GM19324 (cell line): ENCODE data around the gene MAP4K2.
"Not testable (repeated sequence)": the region's sequence is repeated elsewhere in the genome, so short reads cannot be mapped to it uniquely, and the experiment has no call there.

Experiments
- ATAC-seq: cut with Tn5 transposase; IDR thresholded peaks from one replicate; pipeline ENCODE4 v1.9.1; 2021; ENCODE audit warnings: mild to moderate bottlenecking, moderate library complexity; ENCODE audit not compliant: unreplicated experiment, low FRiP score

Gene MAP4K2

DNA sequence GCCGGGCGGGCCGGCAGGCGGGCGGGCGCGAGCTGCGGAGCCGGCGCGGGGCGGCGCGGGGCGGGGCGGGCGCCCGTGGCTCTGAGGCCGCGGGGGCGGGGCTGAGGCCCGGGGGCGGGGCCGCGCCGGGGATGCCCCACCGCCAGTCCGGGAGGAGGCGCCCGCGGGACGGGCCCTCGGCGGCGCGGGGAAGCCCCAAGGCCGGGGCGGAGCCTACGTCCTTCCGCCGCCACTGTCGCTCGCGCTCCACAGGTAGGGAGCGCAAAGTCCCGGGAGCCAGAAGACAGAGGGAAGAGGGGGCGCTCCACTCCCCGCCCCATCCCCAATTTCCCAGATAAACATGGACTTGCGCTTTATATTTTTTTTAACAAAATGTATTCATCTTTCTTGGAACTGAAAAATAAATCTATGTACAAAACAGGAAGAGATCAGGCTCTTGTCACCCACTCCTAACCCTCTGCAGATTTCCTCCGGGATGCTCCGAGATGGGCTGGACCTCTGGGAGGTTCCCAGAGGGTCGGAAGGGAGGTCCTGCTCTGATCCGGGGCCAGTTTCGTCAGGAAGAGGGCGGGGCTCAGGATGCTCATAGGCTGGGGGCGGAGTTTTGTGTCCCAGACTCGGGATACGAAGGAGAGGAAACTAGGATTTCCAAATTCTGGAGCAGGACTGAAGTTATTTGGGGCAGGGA, at the start of gene MAP4K2:
MAP4K2 (minus strand) TSS at position 57 of the 688 bp plus-strand sequence. CDS start 65 bp downstream, outside the sequence.
- ATAC-seq = peak; percentile 75

DNA sequence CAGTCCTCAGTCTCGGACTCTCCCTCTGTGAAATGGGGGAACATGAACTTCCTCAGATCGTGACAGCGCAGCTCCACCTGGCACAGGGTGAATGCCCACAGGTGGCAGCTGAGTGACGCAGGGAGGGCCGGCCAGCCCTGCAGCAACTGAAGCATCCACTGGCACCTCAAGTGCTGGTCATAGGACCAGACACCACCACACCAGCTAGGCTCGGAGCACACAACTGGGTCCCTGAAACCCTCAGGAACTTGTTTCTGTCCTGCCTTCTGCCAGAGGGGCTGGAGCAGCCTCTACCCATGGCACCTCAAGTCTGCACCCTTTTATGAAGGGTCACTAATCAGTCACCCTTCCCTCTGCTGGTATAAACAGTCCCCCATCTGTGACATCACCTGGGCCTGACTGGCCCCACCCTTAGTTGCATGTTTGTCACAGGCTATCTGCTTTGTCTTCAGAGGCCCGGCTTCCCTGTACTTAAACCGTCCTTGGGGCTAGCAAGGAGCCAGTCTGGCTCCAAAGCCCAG, 48.9 kb upstream of the MAP4K2 start:
- no peak for ATAC-seq

DNA sequence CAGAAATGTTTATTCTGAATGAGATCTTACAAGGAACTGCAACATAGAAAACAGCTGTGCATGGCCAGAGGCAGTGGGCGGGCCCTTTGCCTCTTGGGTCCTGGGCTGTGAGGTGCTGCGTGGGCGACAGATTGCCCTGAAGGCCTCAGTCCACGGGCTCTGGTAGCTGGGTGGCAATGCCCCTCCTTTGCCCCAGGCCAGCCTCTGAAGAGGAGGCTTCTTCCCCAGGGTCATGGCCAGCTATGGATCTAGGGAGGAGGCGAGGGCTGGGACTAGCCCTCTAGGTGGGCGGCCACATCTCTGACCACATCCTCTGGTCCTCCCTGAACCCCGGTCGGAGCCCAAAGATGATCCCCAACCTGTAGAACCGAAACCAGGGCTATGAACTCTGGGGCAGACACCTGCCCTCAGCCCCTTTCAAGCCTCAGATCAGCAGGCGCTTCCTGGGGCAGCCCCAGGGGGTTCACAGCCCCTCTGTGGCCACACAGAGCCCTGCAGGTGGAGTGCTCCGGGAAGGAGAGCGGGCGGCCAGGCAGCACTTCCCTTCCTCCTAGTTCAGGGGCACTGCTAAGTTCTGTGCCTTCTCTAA, 48.1 kb upstream of the MAP4K2 start:
- ATAC-seq = peak; percentile 65

DNA sequence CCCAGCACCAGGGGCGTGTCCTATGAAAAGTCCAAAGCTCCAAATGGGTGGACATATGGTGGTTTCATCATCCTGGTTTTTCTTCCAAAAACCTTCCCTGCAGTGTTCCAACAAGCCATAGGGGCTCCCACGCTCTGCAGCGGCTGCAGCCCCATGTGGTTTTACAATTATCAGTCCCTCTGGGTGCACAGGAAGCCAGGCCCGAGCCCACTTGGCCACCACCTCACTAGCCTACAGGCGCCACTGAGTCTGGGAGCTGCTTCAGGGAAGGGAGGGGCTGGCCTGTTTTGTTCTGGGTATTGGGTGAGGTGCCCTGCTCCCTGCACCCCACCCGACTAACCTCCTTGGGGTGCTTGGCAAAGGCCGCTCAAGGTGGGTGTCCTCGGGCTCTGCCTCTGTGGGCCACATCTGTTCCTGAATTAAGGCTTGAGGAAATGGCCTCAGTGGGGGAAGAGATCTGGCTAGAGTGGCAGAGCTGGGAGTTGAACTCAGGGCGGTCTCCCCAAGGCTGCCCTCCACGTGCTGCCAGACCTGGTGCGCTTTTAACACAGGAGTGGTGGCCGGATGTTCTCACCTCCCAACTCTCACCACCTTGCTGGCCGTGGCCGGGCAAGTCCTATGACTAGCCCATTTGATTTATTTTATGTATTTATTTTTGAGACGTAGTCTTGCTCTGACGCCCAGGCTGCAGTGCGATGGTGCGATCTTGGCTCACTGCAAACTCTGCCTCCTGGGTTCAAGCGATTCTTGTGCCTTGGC, 46.8 kb upstream of the MAP4K2 start:
- ATAC-seq = no peak

DNA sequence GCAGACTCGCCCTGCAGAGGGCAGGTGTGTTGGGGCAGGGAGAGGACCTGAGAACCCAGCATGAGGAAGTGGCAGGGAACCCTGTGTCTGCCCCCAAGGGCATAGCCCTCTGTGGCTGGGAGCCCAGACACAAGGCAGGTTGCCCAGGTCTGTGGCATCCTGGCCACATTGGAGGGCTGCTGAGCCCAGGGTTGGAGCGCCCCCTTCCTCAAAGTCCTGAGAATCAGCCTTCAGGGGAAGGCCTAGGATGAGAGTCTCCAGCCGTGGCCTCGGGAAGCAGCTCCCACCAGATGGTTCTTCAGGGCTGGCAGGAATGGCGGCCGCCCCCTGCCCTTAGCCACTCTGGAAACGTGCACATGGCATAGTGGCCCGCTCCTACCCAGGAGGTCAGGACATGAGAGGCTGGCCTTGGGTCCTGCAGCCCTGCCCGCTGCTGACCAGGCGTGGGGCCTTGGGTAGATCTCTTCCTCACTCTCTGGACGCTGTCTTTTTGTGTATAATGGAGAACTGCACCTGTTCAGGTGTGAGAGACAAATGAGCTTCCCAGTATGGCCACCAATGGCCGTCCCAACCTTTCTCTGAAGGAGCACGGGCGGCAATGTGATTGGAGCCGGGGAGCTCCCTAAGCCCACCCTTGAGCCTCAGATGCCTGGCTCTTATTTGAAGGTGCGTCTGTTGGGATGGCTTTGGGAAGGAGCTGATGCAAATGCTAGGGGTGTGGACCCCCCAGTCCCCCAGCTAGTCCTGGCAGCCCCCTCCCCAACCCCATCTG, 46.0 kb upstream of the MAP4K2 start:
- ATAC-seq = no peak

DNA sequence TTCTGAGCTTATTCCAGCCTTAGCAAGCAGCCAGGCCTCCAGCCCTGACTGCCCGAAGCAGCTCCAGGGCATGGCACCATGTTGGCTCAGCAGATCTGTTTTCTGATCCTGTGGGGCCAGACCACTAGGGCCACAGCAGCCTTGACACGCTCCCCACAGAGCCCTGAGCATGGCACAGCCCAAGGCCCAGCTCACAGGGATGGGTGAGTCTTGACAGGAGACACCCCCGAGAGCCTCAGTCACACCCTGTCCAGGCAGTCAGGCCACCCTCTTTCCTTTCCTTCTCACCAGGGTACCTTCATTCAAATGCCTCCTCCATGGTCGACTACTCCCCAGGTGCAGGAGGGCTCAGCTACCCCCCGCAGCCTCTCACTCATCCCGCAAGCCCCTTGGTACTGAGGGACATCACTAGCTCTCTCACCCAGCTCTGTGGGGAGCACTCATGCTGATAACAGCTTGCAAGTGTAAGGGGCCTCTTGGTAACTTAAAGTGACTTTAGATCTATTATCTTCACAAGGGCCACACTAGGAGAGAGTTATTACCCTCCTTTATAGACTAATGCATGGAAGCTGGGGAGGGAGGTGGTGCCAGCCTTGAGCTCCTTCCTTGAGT, 45.3 kb upstream of the MAP4K2 start:
- ATAC-seq = no peak

DNA sequence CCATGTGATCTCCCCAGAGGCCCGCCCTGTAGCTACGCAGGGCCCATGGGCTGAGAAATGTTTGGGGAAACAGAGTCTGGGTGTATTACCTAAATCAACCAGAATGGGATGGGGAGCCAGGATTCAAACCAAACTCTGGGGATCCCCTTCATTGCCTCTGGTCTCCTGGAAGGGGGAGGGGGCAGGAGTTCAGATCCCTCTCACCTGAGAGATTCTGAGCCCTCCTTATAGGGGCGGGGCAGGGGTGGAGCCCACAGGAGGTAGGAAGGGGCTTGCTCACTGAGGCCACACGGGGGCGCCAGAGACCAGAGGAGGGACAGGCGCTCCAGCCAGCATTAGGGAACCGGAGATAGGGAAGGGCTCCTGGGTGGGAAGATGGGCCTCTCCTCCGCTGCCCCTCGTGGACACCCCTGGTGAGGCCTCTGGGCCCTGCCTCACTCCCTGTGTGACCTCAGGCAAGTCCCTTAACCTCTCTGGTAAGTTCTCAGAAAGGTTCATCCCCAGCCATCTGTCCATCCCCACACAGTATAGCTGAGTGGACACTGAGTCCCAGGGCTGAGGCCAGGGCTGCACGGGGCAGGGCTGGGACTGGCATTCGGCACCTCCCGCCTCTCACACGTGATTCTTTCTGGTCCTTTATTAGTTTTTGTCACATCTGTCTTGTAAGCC, 44.1 kb upstream of the MAP4K2 start:
- no peak for ATAC-seq

DNA sequence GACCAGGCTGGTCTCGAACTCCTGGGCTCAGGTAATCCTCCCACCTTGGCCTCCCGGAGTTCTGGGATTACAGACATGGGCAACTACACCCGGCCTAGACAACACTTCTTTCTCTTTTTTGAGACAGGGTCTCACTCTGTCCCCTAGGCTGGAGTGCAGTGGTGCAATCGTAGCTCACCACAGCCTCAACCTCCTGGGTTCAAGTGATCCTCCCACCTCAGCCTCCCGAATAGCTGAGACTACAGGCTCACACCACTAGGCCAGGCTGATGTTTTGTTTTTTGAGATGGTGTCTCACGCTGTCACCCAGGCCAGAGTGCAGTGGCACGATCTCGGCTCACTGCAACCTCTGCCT, 42.7 kb upstream of the MAP4K2 start:
- not testable (repeated sequence) for ATAC-seq

- no peak for ATAC-seq
Observed at GRCh38 chr11:64845129-64845775, 42.2 kb upstream of the MAP4K2 start.

GRCh38 chr11:64844330-64845128, 41.5 kb upstream of the MAP4K2 start, which contains the start of gene CDC42BPG:
CDC42BPG (minus strand) TSS chr11:64844653; CDS start chr11:64844569, 84 bp downstream.
- ATAC-seq = no peak

- no peak for ATAC-seq
Observed at GRCh38 chr11:64843686-64844329, 40.8 kb upstream of the MAP4K2 start.

- ATAC-seq = no peak
Observed at GRCh38 chr11:64842851-64843685, 40.1 kb upstream of the MAP4K2 start.

DNA sequence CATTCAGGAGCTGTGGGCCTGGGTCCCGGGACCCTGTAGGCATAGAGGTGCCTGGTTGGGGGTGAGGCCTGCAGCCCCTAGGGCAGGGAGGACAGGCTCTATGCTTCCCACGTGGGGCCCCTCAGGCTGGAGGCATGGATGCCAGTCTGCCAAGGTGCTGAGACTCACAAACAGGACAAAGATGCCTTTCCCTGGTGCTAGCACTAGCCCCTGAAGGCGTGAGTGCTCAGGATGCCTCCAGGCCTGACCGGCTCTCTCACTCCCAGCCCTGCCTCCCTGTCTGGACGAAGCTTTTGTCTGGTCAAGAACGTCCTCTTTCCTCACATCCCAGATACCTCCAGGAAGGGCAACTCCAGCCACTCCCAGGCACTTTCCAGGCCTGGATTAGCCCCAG, 39.3 kb upstream of the MAP4K2 start:
- ATAC-seq = no peak

GRCh38 chr11:64841592-64842365, 38.8 kb upstream of the MAP4K2 start:
- ATAC-seq = no peak

DNA sequence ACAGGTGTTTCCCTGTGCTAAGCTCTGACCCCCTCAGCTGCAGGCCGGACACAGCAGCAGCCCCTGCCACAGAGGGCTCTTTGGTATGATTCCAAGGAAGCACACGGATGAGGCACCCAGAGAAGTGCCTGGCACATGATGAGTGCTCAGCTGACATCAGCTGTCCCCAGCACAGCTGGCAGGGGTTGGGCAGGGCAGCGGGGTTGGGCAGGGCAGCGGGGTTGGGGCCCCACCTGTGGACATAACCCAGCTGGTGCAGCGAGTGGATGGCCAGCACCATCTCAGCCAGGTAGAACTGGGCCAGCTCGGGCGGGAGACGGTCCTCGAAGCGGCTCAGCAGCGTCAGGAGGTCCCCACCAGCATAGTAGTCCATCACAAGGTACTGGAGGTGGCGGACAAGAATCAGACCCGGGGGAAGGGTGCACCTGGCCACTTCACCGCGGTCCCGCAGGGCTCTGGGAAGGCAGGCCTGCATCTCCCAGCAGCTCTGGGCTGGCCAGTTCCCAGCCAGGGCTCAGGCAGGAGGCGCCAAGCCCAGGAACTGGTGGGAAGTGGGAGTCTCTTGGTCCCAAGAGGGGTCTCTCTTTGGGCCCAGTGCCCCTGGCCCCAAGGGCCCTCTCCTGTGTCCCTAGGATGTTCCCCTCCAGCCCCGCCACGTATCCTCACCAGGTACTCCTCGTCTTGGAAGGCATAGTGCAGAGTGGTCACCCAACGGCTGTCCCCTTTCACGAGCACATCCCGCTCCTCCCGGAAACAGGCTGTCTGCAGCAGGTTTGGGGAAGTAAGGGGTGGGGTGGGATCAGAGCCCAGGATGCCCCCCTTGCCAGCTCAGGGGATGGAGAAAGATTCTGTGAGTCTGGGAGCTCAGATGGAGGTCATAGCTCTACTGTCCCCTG, 37.1 kb upstream of the MAP4K2 start:
- no peak for ATAC-seq
